HG02798 (cell line): Measurements from ENCODE around the gene PRR9.
A peak's percentile ranks its signal among the peaks of the same experiment; 100 is the strongest.
"Not testable (repeated sequence)": the region's sequence is repeated elsewhere in the genome, so short reads cannot be mapped to it uniquely, and the experiment has no call there.

Experiments
- ATAC-seq: cut with Tn5 transposase; IDR thresholded peaks from one replicate; pipeline ENCODE4 v1.9.1; 2021; ENCODE audit warnings: mild to moderate bottlenecking; ENCODE audit not compliant: unreplicated experiment, poor library complexity

Gene PRR9

DNA sequence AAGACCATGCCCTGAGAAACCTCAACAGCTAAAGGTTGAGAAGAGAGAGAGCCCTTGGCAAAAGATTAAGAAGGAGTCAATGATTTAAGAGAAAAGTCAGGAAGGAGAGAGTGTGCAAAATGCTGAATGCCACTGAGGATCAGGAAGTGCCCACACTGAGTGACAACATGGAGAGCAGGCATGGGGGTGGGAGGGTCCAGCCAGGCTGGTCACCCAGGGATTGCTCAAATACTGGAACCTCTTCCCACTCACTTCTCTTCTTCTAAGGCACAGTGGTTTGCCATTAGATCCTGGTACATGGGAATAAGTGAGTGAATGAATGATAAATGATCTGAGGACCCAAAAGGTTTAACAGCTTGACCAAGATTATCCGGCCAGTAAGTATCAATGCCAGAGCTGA is 11.1 kb downstream of the PRR9 start:
- ATAC-seq = no peak

DNA sequence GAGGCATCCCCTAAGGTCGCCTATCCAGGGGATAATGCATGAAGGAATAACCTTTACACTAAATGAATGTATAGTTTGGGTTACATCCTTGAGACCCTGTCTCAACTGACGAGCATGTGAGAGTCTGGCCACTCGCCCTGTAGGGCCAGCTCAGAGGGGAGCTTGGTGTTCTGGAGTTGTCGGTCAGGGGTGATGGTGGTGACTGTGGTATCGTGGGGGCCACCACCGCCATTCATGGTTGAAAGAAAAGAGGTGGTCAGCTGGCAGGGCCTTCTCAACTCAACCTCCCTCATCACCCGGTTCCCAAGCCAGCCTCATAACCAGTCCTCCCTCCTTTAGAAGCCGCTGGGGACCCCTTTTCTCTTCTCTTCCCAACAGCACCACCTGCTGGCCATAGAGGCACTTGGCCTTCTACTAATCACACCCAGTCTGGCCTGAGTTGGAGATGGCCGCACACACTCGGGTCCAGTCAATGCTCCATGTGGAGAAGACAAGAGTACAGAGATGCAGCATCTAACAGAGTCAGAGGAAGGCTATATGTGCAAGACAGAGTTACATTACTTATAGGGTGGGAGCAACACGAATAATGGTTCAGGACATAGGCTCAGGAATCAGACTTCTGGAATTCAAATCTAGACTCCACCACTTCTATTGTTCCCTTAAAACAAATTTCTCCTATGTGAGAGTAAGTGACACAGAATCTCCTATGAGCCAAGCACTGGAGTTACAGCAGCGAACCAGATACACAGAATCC is 11.9 kb downstream of the PRR9 start:
- ATAC-seq = not testable (repeated sequence)

DNA sequence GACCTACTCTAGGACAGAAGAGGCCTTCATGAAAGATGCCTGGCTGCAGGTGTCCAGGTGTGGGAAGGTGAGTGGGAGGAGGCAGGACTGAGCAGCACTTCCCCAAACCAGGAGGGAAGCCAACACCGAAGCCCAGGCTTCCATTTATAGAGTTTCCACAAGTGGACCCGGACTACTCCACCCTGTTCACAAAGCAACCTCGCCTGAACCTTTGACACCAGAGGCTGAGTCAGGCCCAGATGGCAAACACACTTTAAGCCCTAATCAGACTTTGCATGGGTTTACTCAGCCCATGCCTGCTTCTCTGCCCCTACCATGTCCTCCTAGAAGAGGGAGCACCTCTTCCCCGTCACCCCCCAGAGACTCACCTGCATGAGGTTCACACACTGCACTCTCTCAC is 14.0 kb downstream of the PRR9 start:
- no peak for ATAC-seq

DNA sequence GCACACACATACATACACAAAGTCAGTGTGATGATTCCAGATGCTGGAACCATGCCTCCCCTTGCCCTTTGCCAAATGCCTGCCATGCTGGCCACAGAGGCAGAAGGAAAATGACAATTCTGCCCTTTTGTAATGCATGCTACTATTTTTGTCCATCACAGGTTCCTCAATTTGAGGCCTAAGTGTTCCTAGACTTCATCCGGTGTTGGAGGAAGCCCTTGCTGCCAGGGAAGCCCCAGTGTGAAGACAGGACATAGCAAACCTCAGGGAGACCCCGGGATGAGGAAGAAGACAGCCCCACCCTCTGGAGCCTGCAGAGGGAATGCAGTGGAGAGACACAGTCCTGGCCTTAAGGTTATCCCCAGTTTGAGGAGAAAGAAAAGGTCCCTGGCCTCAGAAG is 14.4 kb downstream of the PRR9 start:
- no peak for ATAC-seq

DNA sequence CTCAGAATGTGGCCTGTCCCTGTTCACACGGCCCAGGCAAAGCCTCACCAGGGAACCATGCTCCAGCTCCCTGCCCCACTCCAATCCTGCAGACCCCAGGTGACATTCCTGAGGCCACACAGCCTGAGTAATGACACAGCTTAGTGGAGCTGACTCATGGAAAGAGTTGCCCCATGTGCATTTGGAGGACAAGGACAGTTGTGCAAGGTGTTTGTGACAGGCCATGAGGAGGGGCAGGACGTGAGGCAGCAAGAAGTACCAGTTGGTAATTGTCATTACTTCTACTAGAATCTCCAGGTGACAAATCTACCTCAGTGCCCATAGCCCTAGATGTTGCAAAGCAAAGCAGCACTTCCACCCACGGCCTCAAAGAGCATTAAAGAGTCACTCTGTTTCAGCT is 15.2 kb downstream of the PRR9 start:
- ATAC-seq = no peak

DNA sequence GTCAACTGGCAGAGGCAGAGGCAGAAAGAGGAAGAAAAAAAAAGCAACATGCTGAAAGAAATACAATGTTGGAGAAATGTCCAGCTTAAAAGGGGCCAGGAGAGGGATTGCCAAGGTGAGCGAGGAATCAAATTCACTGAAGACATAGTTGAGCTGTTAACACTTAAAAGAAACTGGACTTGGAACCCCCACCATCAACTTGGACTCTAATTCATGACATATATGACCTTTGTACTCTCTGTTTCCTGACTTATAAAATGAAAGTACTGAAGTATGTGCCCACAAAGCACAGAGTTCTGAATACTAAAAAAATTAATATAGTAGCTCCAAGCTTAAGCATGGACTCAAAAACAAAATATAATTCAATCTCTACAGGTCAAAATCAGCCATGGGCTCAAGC is 16.1 kb downstream of the PRR9 start:
- ATAC-seq = no peak

DNA sequence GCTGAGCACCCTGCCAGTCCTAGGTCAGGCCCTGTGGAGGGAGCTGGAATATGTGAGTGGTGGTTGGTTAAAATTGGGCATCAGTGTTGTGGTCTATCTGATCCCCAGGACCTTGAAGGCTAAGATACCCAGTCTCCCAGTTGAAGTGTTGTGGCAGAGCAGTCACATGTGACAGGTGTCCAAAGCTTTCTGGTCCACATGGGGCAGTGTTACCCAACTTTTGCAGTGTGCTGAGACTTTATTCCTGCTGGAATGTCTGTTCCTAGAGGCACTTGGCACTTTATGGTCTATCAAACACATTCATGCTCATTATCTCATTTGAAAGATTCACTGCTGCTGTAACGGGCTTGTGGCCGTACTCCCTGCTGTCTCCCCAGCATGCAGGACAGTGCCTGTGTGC is 21.1 kb downstream of the PRR9 start:
- no peak for ATAC-seq

DNA sequence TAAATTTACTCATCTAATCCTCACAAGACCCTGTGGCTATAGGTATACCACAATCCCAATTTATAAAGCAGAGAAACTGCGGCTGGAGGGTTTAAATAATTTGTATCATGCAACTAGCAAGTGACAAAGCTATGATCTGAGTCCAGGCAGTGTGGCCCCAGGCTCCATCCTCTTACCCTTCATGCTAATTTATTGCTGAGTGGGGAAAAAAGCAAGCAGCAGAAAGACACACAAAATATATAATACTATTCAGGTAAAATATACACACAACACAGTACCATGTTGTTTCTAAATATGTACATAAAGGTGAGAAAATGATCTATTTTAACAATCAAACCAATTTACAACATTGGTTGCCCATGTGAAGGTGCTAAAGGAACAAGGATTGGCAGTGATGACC is 24.8 kb downstream of the PRR9 start:
- no peak for ATAC-seq

DNA sequence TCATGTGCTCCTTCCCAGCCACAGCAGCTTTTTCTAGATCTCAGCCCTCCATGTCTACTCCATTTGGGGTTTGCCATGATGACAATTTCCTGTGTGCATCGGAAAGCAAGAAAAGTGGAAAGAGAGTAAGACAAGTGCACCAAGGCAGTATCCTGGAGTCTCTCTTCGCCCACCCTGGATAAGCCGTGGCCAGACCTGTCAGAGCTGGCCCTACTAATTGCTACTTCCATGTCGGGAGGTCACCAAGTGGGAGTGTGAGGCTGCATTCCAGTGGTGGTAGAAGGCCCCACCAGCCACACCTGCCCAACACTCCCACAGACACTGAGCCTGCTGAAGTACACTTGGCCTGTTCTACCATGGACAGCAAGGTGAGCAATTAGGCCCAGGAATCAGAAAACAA is 28.1 kb downstream of the PRR9 start:
- no peak for ATAC-seq

DNA sequence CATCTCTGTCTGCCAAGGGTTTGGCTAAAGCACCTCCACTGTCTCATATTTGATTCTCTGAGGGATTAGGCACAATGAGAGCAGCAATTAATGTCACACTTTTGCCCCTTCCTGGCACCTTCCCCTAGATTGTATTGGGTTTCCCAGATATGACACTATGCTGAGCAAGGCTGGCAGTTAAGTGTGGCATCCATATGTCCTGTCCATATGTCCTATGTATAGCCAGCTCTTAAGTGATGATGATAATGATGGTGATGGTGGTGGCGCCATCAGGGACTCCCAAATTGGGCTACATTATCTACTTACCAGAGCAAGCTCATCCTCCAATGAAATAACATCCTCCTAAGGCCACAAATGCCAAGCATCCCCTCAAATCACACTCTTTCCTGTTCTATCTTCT is 28.6 kb downstream of the PRR9 start:
- no peak for ATAC-seq

DNA sequence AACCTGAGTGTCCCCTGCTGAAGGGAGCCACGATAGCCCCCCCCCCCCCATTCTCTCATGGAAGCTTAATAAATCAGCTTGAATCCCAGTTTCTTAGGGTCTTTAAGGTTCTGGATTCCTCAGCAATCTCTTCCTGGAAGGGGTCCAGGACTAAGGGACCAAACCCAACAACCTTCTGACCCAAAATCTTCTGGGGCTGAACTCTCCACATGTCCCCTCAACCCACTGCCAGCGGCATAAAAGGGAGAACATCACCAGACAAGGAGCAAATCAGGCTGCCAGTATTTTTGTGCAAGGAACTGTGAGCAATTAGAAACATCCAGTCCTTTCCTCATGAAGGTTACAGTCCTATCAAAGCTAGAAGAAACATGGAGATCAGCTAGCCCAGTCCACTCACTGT is 29.4 kb downstream of the PRR9 start:
- no peak for ATAC-seq

DNA sequence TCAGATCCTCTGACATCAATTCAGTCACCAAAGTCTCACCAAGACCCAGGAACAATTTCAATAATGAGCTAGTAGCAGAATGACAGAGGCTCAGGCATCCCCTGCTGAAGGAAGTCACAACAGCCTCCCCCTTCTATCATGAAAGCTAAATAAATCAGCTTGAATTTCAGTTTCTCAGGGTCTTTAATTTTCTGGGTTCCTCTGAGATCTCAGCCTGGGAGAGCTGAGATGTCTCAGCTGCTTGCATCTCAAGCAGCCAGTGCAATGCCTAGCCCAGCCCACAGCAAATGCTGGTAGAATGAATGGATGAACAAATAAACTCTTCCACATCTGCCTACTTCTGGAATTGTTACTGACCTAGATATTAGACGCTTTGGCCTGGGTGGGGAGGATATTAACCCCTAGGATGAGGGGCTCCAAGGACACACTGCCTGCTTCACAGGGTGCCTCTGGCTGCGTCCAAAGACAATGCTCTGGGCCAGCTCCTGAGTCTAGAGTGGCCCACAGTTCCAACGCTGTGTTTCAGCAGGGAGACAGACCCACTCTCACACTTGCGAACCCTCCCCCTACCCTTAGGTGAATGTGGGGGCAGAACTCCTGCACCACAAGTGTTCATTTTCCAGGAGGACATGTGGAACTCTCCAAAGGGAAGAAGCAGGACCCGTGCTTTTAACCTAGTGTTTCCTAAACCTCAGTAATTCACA is 30.9 kb downstream of the PRR9 start:
- no peak for ATAC-seq

DNA sequence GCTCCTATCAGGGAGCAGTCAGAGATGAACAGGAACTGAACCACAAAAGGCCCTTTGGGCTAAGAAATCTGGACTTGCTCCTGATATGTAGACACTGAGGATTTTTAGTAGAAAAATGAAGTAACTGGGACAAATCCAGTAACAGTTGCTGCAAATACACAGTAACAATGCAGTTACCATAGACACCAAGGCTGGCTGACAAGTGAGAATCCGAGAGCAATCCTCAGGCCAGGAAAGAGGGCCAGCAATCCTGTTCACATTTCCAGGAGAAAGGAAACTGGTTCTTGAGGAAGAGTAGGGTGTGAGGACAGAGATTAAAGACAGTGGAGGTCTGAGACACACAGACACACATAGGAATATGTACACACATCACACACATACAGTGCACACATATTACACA is 32.8 kb downstream of the PRR9 start:
- no peak for ATAC-seq

DNA sequence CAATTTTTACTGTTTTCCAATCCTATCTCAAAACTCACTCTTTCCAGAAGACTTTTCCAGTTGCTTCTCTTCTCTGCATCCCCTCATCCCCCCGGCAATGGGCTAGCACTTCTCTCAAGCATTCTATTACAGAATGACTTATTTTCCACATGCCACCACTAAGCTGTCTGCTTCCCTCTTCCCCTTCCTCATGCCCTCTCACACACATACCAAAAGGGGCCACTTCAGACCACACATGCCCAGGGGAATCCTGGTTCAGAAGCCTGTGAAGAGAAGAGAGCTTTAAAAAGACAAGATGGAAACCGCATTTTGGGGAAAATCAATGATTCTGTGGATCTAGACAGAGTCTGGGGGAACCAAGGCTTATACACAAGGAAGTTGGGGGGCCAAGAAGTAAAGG is 33.7 kb downstream of the PRR9 start:
- ATAC-seq = no peak

DNA sequence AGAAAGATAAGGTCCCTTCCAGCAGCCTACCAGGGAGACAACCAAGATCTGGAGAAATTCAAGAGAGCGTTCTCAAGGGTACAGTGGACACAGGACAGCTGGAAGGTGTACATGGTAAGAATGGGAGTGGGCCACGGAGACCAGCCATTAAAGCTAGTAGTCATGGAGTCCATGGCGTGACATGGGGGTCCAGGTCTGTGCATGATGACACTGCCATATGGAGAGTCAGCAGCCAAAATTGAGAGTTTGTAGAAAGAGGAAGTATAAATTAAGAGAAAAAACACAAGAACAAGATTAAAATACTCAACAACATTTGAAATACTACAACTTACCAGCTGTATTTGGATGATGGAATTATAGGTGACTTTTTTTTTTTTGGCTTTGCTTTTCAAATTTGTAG is 34.2 kb downstream of the PRR9 start:
- no peak for ATAC-seq

DNA sequence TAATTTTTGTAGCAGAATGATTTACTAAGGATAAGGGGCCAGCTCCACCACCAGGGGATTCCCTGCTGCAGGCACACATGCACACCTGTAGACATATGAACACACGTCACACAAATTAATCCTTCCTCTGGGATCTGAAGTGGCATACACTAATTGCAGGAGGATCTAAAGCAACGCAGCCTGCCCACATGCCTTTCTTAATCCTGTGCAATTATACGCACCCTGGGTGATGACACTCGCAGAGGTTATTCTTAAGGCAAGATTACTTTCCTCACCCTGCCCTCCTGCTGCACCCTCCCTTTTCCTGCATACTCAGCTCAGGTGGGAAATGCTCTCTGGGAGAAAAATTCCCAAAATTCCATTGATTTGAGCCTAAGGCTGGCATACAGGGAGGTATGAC is 34.6 kb downstream of the PRR9 start:
- ATAC-seq = no peak

DNA sequence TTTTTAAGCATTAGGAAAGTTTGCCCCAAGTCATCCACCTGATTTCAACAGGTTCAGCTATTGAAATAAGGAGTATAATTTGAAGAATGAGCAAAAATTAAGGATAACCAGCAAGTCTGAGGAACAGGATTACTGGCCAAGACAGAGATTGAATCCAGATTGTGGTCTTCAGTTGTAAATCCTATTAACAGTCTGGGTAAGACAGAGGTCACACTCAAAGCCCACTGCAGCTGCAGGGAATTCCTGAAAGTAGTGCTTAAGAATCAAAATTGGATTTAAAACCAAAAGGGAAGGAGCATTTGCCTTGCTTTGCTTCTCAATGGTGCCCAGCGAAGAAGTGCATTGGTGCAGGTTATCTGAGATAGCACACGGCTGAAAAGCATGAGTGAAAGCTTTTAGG is 35.7 kb downstream of the PRR9 start:
- no peak for ATAC-seq

DNA sequence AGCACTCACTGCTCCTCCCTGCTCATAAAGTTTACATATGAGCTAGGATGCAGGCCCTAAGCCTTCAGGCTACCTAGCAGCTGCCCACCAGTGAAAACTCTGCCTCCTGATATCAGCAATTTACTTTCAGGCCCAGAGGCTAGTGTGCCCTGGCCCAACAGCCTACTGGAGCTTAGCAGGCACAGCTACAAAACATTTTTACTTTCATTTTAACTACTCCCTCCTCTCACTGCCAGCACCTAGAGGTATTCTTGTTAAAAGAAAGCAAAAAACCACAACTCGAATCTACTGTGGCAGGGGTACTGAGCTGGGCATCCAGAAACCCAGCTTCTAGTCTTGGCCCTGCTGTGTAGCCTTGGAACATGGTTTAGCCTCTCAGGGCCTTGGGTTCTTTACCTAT is 36.3 kb downstream of the PRR9 start:
- peak; percentile 72 for ATAC-seq

DNA sequence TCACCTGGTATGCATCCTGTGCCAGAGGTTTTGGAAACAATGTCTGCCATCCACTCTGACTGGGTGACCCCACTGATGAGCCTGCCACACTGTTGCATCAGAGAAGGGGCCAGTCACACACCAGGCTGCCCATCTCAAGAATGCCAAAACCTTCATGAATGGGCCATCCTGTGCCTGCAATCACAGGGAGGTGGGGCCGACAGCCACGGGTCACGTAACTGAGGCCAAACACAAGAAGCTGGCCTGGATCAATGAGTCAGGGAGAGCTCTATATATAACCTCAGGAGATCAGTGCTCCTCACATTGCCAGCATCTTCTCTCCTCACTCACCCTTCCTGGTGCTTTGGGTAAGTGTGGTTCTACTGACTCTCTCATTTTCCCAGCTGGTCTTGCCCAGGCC is 42.0 kb downstream of the PRR9 start, which contains the start of gene LORICRIN:
TSS of gene LORICRIN (plus strand) at position 301 of the 400 bp plus-strand sequence. CDS start 1,263 bp downstream, outside the sequence.
- ATAC-seq = no peak

DNA sequence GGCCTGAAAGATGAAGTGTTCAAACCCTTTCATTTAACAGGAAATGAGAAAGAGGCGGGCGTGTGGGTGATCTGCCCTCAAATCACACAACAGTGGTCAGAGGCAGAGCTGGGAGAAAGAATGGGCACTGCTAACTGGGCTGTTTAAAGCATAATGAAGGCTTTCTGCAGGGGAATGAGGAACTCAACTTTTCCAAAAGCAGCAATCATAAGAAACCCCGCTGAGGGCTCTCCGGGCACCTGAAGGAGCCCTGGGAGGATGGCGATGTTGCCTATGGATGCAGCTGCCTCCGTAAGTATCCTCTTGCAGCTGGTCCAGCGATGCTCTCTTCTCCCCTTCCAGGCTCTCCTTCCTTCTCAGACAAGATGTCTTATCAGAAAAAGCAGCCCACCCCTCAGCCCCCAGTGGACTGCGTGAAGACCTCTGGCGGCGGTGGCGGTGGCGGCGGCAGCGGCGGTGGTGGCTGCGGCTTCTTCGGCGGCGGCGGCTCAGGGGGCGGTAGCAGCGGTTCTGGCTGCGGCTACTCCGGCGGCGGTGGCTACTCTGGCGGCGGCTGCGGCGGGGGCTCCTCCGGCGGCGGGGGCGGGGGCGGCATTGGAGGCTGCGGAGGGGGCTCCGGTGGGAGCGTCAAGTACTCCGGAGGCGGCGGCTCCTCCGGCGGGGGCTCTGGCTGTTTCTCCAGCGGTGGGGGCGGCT is 43.3 kb downstream of the PRR9 start:
- ATAC-seq = peak; percentile 45

DNA sequence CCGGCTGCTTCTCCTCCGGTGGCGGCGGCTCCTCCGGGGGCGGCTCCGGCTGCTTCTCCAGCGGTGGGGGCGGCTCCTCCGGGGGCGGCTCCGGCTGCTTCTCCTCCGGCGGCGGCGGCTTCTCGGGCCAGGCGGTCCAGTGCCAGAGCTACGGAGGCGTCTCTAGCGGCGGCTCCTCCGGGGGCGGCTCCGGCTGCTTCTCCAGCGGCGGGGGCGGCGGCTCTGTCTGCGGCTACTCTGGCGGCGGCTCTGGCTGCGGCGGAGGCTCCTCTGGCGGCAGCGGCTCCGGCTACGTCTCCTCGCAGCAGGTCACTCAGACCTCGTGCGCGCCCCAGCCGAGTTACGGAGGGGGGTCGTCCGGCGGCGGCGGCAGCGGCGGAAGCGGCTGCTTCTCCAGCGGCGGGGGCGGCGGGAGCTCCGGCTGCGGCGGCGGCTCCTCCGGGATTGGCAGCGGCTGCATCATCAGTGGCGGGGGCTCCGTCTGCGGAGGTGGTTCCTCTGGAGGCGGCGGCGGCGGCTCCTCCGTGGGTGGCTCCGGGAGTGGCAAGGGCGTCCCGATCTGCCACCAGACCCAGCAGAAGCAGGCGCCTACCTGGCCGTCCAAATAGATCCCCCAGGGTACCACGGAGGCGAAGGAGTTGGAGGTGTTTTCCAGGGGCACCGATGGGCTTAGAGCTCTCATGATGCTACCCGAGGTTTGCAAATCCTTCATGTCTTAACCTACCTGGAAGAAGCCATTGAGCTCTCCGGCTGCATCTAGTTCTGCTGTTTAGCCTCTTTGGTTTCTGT is 44.1 kb downstream of the PRR9 start:
- ATAC-seq = no peak
